Activated CD4-positive, alpha-beta T cell treated with anti-CD3 and anti-CD28 coated beads for 24 hours (primary cell): ENCODE measurements around the gene IL27RA.

ENCODE experiments used
- DNase-seq, 2 donors: peaks; one replicate each; pipeline ENCODE4 v3.0.0-alpha.2; 2020; ENCODE audit warnings: low read depth in 2 of 2

IL27RA gene

DNA sequence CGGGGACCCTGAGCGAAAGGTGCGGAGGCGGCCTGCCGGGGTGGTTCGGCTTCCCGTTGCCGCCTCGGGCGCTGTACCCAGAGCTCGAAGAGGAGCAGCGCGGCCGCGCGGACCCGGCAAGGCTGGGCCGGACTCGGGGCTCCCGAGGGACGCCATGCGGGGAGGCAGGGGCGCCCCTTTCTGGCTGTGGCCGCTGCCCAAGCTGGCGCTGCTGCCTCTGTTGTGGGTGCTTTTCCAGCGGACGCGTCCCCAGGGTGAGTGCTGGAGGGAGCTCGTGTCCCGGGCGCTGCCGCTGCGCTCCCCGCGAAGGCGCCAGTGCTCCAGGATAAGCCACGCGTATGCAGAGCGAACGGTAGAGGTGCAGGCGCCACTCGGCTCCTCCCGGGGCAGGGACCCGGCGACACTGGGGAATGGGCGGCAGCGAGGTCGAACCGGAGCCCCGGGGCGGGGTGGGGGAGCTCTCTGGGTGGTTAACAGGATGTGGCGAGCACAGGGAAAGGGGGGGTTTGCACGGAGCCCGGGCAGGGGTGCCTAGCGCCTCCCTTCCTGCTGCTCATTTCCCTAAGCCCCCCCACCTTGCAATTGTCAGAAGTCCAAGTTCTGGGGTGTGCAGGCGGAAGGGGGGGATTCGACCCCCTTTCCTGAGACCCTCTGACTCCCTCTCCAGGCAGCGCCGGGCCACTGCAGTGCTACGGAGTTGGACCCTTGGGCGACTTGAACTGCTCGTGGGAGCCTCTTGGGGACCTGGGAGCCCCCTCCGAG, at the start of gene IL27RA:
Gene IL27RA, plus strand, starts transcription at position 44 of the 762 bp plus-strand sequence. Its CDS starts 111 bp downstream, at position 155.
- DNase-seq = peak; percentile 64 to 67

DNA sequence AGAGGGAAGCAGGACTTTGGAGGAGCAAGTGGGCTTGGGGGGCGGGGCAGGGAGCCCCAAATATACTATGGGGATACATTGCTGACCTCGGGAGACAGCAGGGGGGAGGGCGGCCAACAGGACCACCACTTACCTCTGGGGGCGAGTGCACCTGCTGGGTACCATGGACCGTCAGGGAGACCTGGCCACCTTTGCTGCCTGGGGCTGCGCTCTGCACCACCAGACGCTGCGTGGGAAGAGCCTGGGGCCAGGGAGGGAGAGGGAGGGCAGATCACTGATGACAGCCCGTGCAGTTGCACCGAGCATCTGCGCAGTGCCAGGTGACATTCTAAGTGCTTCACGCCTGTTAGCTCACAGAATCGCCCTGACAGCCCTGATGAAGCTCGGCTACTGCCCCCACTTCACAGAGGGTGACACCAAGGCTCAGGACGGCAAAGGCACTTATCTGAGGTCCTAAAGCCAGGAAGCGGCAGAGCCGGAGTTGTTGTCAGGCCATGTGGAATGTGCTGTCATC, 49.5 kb upstream of the IL27RA start:
- DNase-seq = no peak

DNA sequence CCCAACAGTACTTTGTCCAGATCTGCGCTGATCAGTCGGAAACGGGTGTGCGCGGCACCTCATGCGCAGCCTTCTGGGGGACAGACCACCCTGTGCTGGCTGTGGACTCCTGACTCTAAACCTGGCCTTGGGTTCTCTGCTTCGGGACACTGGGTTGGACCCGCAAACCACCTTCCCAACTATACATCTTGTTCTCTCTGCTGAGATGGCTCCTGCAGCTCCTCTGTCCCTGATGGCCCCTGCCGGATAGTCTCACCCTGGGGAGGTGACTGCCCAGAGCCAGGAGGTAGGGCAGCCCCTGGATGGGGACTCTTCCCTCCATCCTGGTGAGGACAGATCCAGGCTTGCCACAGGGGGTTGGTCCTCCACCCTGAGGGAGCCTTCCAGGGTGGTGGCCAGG, 48.8 kb upstream of the IL27RA start:
- DNase-seq = no peak

DNA sequence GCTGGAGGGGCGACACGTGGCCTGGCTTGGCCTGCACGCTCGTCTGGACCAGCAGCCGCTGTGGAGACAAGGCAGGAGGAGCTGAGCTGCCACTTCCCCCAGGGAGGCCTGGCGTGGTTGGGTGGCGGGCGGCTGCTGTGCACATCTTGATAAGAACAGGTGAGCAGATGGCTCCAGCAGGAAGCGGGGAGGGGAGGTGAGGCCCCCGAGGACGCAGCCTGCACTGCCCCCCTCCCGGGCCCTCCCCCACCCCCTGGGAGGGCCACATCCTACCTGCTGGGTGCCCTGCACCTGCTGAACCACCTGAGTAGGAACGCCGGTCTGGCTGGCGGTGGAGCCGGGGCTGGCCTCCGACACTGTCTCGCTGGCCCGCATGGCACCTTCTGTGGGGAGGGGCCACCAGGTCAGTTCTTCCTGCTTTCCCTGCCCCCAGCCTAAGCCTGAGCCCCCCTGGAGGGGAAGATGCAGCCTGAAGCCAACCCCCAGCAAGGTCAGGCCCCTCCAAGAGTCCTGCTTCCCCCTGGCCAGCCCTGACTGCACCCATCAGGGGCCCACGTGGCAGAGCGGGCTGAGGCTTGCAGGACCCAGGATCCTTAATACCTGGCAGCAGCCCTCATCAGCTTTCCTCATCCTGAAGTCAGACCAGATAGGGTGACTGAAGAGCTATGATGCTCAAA, 48.2 kb upstream of the IL27RA start:
- DNase-seq = no peak

DNA sequence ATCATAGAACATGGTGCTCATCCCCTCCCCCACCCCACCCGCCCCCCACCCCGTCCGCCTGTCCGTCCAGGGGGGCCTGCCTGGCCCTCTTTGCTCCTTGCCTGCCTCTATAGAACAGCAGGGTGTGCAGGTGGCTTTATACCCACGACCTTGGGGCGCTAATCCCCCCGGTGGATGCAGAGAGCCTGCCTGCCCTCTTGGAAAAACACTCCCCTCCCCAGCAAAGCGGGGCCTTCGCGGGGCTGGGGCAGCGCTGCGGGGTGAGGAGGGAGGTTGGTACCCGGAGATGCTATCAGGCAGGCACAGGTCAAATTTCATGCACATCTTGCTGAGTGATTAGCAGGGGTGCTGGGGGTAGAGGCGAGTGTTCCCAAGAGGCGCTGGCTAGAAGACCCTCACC, 47.4 kb upstream of the IL27RA start:
- DNase-seq = no peak

DNA sequence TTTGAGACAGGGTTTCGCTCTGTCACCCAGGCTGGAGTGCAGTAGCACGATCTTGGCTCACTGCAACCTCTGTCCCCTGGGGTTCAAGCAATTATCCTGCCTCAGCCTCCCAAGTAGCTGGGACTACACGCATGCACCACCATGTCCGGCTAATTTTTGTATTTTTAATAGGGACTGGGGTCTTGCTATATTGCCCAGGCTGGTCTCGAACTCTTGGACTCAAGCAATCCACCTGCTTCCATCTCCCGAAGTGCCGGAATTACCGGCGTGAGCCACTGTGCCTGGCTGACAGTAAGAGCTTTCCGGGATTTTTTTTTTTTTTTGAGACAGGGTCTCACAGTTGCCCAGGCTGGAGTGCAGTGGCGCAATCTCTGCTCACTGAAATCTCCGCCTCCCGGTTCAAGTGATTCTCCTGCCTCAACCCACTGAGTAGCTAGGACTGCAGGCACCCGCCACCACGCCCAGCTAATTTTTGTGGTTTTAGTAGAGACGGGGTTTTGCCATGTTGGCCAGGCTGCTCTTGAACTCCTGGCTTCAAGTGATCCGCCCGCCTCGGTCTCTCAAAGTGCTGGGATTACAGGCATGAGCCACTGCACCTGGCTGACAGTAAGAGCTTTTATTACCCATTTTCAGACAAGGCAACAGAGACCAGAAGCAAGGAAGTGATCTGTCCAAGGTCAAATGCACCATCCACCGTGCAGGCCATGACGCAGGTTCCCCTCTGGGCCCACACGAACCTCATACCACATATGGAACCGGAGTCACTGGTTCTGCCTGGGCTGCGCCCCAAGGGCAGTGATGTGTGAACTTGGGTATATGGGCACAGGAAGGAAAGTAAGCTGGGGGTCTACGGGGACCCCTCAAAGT, 46.5 kb upstream of the IL27RA start:
- DNase-seq = no peak

DNA sequence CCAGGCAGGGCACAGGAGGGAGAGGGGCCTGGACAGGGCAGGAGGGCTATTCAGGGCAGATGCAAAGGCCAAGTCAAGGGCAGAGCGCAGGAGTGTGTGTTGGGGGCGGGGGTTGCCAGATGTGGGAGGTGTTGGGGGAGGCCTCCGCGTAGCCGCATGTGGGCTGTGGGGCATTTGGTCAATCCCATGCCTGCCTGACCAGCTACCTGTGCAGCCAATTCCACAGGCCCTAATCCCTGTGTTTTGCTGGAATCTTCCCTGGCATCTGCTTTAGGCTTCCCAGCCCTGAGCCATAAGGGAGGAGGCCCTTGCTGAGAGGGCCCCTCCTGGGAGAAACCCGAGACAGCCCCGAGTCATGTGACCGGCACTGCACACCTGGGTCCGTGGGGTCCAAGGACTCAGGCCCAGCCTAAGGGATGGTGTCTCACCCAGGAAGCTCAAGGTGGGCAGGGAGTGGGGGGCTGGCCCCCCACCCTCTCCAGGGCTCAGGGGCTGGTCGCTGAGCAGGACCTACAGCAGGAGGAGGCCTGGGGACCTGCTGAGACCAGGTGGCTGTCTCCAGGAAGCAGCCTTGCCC, 45.7 kb upstream of the IL27RA start:
- no peak for DNase-seq

DNA sequence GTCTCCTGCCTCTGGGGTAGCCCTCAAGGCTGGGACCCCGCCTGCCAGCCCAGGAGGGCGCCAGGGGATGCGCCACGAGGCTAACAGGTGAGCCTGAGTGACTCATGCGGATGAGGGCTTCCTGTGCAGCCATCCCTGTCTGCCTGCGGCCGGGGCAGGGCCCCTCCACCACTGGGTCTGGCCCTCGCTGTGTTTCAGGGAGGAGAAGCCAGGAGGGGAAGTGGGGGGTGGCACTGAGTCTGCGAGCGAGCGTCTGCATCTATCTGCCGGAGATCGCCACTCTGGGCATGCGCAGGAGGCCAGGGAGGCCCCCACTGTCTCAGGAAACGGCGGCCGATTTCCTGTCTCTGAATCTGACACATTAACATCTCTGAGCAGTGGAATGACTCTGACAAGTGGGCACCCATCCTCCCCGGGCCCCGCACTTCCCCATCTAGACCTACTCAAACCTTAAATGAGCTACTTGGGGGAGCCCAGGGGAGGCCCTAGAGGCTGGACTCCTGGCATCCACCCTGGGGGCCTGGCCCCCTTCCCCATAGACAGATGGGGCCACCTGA, 45.1 kb upstream of the IL27RA start:
- DNase-seq = peak; percentile 97 to 99

DNA sequence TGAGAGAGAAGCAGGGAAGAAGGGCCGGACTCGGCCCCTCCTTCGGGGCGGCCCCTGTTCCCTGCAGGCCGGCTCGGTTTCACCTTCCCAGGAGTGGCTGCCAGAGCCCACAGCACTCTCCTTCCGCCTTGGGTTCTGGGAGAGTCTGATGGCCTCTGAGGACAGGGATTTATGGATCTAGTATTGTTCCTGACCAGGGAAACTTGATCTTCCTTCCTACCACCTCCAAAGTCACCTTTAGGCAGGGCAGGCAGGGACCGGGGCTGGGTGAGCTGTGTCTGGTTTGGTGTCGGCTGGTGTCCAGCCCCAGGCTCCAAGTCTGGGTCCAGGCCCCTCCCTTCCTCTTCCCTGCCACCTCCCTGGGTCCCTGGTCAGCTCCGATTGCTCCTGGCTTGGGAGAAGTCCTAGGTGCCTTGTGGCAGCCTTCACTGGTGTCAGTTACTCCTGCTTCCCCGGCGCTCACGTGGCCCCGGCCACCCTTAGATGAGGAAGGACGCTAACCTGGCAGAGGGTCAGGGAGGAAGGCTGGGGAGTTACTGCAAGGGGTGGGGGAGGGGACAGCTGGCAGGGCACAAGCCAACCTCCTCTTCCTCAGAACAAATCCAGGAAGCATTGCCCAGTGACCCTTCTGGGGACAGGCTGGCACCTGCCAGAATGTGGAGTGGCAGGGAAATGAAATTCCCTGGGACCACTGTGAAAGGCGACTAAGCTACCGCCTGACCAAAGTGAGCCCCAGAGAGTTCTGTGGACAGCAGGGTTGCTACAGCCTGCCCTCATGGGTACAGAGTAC, 44.3 kb upstream of the IL27RA start:
- no peak for DNase-seq

DNA sequence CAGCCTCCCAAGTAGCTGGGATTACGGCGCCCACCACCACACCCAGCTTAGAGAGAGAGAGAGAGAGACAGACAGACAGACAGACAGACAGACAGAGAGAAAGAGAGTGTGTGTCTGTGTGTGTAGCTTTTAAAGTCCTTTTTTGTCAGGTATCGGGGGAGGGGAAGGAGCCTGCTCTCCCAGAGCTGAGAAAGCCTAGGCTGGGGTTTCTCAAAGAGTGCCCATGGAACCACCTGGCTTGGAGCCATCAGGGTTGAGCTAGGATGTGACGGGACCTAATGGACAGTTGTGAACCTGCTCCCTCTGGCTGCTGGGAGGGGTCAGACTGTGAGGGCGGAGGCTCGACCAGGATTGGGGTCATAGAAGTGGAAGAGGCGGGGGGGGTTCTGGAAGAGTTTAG, 42.1 kb upstream of the IL27RA start:
- no peak for DNase-seq

DNA sequence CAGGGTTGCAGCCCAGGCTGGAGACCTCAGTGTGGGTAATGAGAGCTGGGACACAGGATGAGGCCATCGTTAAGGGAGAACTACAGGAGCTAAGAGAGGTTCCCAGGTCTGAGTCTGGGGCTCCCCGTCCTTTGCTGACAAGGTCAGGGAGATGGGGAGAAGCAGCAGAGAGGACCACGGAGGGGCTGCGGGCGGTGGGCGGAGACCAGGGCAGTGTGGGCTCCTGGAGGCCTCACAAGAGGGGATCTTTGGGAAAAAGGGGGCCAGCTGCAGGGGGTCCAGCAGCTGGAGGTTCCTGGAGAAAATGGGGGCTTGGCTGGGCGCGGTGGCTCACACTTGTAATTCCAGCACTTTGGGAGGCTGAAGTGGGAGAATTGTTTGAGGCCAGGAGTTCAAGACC, 41.5 kb upstream of the IL27RA start:
- no peak for DNase-seq

DNA sequence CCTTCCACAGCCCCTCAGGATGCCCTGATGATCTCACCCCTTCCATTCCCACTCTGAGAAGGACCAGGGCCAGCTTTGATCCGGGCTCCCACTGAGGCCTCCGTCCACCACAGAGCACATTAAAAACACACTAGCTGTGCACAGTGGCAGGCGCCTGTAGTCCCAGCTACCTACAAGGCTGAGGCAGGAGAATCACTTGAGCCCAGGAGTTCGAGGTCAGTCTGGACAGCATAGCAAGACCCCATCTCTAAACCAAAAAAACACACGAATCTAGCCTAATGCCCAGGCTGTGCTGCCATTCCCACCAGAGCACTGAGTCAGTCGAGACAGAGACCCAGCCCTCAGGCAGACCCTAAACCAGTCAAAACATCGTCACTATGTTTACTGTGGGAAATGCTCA, 39.5 kb upstream of the IL27RA start:
- DNase-seq = no peak

DNA sequence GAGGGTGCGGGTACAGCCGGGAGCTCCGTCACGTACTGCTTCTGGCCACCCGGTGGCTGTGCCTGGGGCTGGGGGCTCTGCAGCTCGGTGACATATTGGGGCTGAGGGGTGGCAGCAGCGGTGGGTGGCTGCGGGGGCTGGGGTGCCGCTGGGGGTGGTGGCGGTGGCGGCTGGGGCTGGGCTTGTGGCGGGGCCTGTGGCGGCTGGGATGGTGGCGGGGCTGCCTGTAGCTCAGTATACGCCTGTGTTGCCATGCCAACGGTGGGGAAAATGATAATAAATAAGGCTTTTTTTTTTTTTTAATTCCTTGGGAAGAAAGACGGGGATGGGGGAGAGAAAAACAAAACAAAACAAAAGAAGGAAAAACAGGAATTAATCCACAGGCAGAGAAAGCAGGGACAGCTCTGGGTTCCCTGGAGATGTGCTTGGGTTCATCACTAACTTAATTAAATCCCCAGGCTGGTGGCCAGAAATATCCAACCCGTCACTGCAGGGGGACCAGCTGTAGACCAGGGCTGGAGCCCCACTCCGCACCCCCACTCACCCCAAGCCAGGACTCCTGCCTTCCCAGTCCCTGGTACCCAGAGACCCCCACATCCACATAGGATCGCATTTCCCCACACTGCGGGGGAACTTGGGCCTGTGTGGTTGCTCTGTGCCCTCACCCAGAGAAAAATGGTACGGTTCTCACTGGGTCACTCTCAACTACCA, 37.8 kb upstream of the IL27RA start:
- DNase-seq = no peak

DNA sequence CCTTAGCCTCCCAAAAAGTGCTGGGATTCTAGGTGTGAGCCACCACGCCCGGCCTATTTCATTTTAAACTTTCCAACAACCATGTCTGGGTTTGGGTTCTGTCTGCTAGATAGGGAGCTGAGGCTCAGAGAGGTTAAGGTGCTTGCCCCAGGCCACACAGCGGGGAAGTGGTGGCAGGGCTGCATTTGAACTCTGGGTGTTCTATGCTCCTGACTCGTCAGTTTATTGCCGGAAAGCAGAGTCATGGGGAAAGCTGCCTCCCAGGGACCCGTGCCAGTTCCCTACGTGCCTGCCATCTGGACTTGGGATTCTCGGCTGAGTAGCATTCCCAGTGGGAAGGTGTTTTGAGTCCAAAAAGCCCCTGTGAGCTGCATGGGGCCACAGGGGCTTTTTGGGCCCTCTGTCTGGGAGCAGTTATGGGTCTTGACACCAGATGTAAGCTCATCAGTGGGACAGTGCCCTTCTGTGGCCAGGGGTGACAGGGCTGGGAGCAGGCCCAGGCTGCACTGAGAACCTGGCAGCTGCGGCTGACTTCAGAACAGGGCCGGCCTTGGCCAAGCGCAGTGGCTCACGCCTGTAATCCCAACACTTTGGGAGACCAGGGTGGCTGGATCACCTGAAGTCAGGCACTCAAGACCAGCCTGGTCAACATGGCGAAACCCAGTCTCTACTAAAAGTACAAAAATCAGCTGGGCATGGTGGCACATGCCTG, 36.4 kb upstream of the IL27RA start:
- DNase-seq = no peak

DNA sequence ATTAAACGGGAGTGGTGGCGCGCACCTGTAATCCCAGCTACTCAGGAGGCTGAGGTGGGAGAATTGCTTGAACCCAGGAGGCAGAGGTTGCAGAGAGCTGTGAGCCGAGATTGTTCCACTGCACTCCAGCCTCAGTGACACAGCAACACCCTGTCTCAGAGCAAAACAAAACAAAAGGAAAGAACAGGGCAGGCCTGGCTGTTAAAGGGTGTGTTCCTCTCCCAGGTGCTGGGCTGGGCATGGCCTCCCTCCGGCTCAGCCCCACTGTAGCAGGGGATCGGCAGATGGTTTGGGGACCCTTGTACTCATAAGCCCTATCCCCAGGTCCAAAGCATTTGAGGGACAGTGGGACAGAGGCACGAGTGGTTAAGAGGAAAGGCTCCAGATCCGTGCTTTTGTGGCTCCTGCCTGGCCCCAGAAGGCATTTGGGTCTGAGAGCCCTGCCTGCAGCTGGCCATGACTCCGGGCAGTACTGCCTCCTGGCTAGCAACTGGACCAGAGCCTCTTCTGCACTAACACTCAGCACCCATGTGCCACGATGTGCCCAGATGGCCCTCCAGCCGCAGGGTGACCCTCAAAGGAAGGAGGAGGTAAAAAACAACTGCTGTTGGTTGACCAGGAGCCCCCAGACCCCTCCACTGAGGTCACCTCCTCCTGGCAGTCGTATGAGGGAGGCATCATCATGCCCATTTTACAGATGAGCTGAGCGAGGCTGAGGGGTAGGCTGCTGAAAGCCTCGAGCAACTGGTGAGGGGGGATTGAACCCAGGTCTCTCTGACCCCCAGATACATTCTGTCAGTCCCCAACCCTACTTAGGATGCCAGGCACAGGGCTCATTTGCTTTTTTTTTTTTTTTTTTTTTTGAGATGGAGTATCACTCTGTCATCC, 35.4 kb upstream of the IL27RA start:
- DNase-seq = no peak

DNA sequence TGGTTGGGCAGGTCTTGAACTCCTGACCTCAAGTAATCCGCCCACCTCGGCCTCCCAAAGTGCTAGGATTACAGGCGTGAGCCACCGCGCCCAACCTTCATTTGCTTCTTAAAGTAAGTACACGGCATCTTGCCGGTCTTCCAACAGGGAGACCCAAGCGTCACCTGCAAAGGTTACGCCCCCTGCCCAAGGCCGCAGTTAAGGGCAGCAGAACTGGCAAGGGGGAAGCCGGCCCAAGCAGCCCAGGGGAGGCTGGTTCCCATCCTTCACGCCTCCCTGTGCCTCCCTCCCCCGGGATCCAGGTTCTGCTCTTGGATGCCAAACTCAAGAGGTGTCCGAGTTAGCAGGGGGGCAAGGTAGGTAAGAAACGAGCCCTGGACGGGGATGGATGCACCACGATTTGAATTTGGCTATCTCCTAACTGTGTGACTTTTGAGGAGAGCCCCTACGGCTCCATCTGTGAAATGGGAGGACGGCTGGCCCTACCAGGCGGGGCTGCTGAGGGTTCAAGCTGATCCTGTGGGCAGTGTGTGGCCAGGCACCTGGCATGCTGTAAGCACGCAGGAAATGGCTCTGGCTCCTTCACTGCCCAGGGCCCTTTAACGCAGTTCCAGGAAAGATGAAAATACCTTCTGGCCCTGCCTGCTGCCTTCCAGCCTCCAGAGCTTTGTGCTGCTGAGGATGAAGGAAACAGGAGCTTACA, 34.5 kb upstream of the IL27RA start:
- DNase-seq = no peak

DNA sequence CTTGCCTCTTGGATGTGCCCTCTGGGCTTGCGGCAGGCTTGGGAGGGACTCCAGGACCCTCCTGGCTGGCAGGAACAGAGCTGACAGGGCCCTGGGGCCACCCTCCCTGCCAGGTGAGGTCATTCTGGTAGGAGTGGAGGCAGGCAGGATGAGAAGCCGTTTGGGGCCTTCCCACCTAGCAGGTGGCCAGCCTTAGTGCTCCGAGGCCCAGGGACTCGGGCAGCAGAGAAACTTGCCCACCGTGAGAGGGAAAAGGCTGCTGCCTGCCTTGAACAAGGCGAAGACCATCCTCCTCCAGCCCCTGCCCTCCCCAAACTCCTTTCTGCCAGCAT, 34.0 kb upstream of the IL27RA start:
- no peak for DNase-seq

DNA sequence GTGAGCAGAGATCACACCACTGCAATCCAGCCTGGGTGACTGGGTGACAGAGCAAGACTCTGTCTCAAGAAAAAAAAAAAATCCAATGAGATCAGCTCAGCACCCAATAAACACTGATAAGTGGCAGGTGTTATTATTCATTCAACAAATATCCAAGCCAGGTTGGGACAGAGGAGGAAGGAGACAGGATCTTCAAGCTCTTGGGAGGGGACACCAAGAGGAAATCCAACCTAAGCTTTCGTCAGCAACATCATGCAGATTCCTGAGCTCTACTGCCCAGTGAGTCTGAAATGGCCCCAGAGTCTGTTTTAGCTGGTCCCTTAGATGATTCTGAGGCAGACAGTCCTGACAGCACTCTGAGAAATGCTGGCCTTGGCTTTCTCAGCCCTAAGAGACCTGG, 33.1 kb upstream of the IL27RA start:
- DNase-seq = no peak
